HepG2 (cell line): ENCODE measurements around the gene TNS1. TPM values are rescaled to one million over a fixed set of nuclear protein-coding genes. Genes with fewer than 3 reads are reported as not detected.

Source experiments
- ATAC-seq: fragments of 200-7000 bp; cut with Tn5 transposase; 3 replicates; pipeline ENCODE4 v1.9.1; 2020; ENCODE audit warnings: mild to moderate bottlenecking, moderate library complexity
- BruUV-seq: library from RNA; stranded (reverse); fragments of 400-500 nt; replicated peaks from 2 replicates; lab custom pipeline; 2021; lab: Mats Ljungman, UMichigan
- CTCF ChIA-PET: fragments of 300-600 bp; formaldehyde crosslinking; extraction: SDS; loops from one replicate; lab custom pipeline; 2021; ENCODE audit warnings: low total read pairs, inconsistent platforms, low intra/inter-chr PET ratio; lab: Yijun Ruan, JAX
- POLR2A ChIA-PET: fragments of 350-600 bp; sonication (Branson Sonifier 250); formaldehyde crosslinking; loops from one replicate; lab custom pipeline; 2020; ENCODE audit warnings: antibody characterized with exemption, inconsistent platforms; lab: Yijun Ruan, JAX
- DNase-seq: peaks from one replicate; pipeline ENCODE4 v3.0.0-alpha.2; 2015; ENCODE audit warnings: low spot score
- FAIRE-seq: peaks from 3 replicates; lab custom pipeline; 2011; peaks lifted over from hg19 to GRCh38; lab: Jason Lieb, UNC
- H2AFZ ChIP-seq: one replicate; pipeline ENCODE4 v1.6.1; 2011; ENCODE audit warnings: low read length, inconsistent platforms
- H3K27ac ChIP-seq: fragments of 300-600 bp; 3 replicates; pipeline ENCODE4 v1.8.0; 2011; ENCODE audit warnings: mixed run types, mild to moderate bottlenecking, mixed read lengths, low read length, inconsistent platforms; ENCODE audit not compliant: insufficient read depth; ENCODE audit errors: extremely low read length
- H3K27me3 ChIP-seq, 2 experiments: fragments of 200-600 bp in 1 of 2; 2 replicates in 1 of 2; 3 replicates in 1 of 2; pipeline versions ENCODE4 v1.6.0 to v1.8.0; 2011; ENCODE audit warnings: low read length in 2 of 2, mild to moderate bottlenecking in 2 of 2, moderate library complexity in 2 of 2, inconsistent platforms in 1 of 2; ENCODE audit not compliant: insufficient read depth in 2 of 2, control insufficient read depth in 1 of 2
- H3K36me3 ChIP-seq, 2 experiments: fragments of 200-600 bp in 1 of 2; replicated peaks in 1 of 2; 2 replicates in 1 of 2; 3 replicates in 1 of 2; pipeline versions ENCODE4 v1.5.1 to v1.8.0; 2011; ENCODE audit warnings: low read length in 2 of 2, inconsistent platforms in 1 of 2; ENCODE audit not compliant: insufficient read depth in 2 of 2, control insufficient read depth in 1 of 2
- H3K4me1 ChIP-seq: 2 replicates; pipeline ENCODE4 v1.5.1; 2012; ENCODE audit warnings: low read length, inconsistent platforms; ENCODE audit not compliant: insufficient read depth
- H3K4me2 ChIP-seq: 2 replicates; pipeline ENCODE4 v1.6.0; 2011; ENCODE audit warnings: low read depth, low read length, inconsistent platforms
- H3K4me3 ChIP-seq, 3 experiments: fragments of 200-600 bp in 1 of 3; sonication (generic), shearing (Covaris generic) in 1 of 3; replicated peaks in 1 of 3; 2 replicates each; pipeline ENCODE4 v1.5.1; 2011 to 2016; ENCODE audit warnings: low read length in 3 of 3, inconsistent platforms in 2 of 3, low read depth in 2 of 3, mild to moderate bottlenecking in 2 of 3, control low read depth in 1 of 3, mixed read lengths in 1 of 3; ENCODE audit not compliant: insufficient read depth in 1 of 3
- H3K79me2 ChIP-seq: one replicate; pipeline ENCODE4 v1.6.1; 2011; ENCODE audit warnings: low read length, inconsistent platforms; ENCODE audit not compliant: insufficient read depth
- H3K9ac ChIP-seq: 2 replicates; pipeline ENCODE4 v1.6.0; 2011; ENCODE audit warnings: mild to moderate bottlenecking, low read depth, low read length, inconsistent platforms; ENCODE audit not compliant: insufficient read depth
- H3K9me3 ChIP-seq: 2 replicates; pipeline ENCODE4 v1.5.1; 2012; ENCODE audit warnings: mild to moderate bottlenecking, low read length
- H4K20me1 ChIP-seq: 2 replicates; pipeline ENCODE4 v1.6.0; 2011; ENCODE audit warnings: inconsistent platforms, mild to moderate bottlenecking, low read length, moderate library complexity; ENCODE audit not compliant: insufficient read depth
- ARNT ChIP-seq: fragments of 450-650 bp; IDR thresholded peaks from 2 replicates; pipeline ENCODE4 v1.6.1; 2017
- FOXP4 ChIP-seq: sonication (generic); formaldehyde crosslinking; IDR thresholded peaks from 2 replicates; pipeline ENCODE4 v1.4.0; 2020; ENCODE audit warnings: missing genetic modification reagents
- HOXA5 ChIP-seq: sonication (generic); formaldehyde crosslinking; IDR thresholded peaks from 2 replicates; pipeline ENCODE4 v1.4.0; 2020; ENCODE audit warnings: missing genetic modification reagents
- KAT8 ChIP-seq: IDR thresholded peaks from 2 replicates; pipeline ENCODE4 v1.6.1; 2016; ENCODE audit warnings: missing genetic modification reagents, missing compliant biosample characterization
- MAFF ChIP-seq: IDR thresholded peaks from 2 replicates; pipeline ENCODE4 v1.6.1; 2011; ENCODE audit warnings: low read depth, low read length, improper control_type of control experiment
- MAFK ChIP-seq, 2 experiments: IDR thresholded peaks in 1 of 2; conservative IDR thresholded peaks in 1 of 2; 2 replicates each; pipeline ENCODE4 v1.6.1; 2011; ENCODE audit warnings: improper control_type of control experiment in 2 of 2, low read length in 2 of 2
- NFYB ChIP-seq: sonication (generic); formaldehyde crosslinking; IDR thresholded peaks from 2 replicates; pipeline ENCODE4 v1.4.0; 2020; ENCODE audit warnings: missing genetic modification reagents
- TARDBP ChIP-seq: sonication (generic); formaldehyde crosslinking; IDR thresholded peaks from 2 replicates; pipeline ENCODE4 v1.8.0; 2022; ENCODE audit warnings: mild to moderate bottlenecking, missing genetic modification reagents
- ZKSCAN1 ChIP-seq: fragments of 150-350 bp; IDR thresholded peaks from 2 replicates; pipeline ENCODE4 v1.6.1; 2014; ENCODE audit warnings: low read length
- ZMYM3 ChIP-seq: sonication (generic); formaldehyde crosslinking; IDR thresholded peaks from 2 replicates; pipeline ENCODE4 v1.5.1; 2020; ENCODE audit warnings: mild to moderate bottlenecking, missing genetic modification reagents
- ZNF629 ChIP-seq: sonication (generic); formaldehyde crosslinking; conservative IDR thresholded peaks from 2 replicates; pipeline ENCODE4 v1.5.0; 2020; ENCODE audit warnings: missing genetic modification reagents
- ZNF720 ChIP-seq: sonication (generic); formaldehyde crosslinking; IDR thresholded peaks from 2 replicates; pipeline ENCODE4 v1.4.0; 2020; ENCODE audit warnings: missing genetic modification reagents
- ZNF749 ChIP-seq: sonication (generic); formaldehyde crosslinking; IDR thresholded peaks from 2 replicates; pipeline ENCODE4 v1.8.0; 2022; ENCODE audit warnings: mild to moderate bottlenecking, missing genetic modification reagents, moderate library complexity, borderline replicate concordance
- ZNF777 ChIP-seq: sonication (generic); formaldehyde crosslinking; IDR thresholded peaks from 2 replicates; pipeline ENCODE4 v1.4.0; 2020; ENCODE audit warnings: missing genetic modification reagents
- whole genome bisulfite sequencing: methylation state at CpG from one replicate; pipeline ENCODE4 v1.1.6; 2017; ENCODE audit warnings: low lambda C conversion rate; 5-methylcytosine and 5-hydroxymethylcytosine counted together
- in situ Hi-C: cut with HindIII; loops from 2 replicates; pipeline ENCODE4 v1.10.0; 2017; ENCODE audit warnings: low pct_unique_long_range_greater_than_20kb; ENCODE audit not compliant: extremely low pct_ligation_motif_present
- intact Hi-C: fragments of 100-400 bp; cut with micrococcal nuclease; formaldehyde crosslinking; loops from one replicate; pipeline ENCODE4 v1.10.0; 2022; ENCODE audit not compliant: unreplicated experiment
- polyA plus RNA-seq, 8 experiments: library from polyadenylated mRNA; depleted of rRNA in 3 of 8; stranded (reverse) in 7 of 8; unstranded in 1 of 8; fragments of >200 nt; fragmentation: Illumina TruSeq in 4 of 8; extraction: Trizol in 4 of 8; gene quantifications; 2 replicates each; pipeline versions ENCODE4 v1.2.1 to v1.2.3, GENCODE V29; 2011 to 2016; ENCODE audit warnings: low read depth in 4 of 8, missing spikeins in 1 of 8, mixed read lengths in 1 of 8; ENCODE audit not compliant: insufficient read depth in 1 of 8
- total RNA-seq, 5 experiments: library from RNA; depleted of rRNA; stranded (reverse); fragments of >200 nt; fragmentation: Illumina TruSeq; extraction: Trizol; gene quantifications; 2 replicates each; pipeline ENCODE4 v1.2.3, GENCODE V29; 2016; ENCODE audit warnings: low read depth in 1 of 5
- TF ChIP-seq, protein P1 (sequence below): sonication (generic); formaldehyde crosslinking; IDR thresholded peaks from 2 replicates; pipeline ENCODE4 v1.8.1; 2023; ENCODE audit warnings: mild to moderate bottlenecking, missing genetic modification reagents, borderline replicate concordance
- TF ChIP-seq, protein P2 (sequence below), 2 experiments: fragments of 450-650 bp in 1 of 2; sonication (generic) in 1 of 2; formaldehyde crosslinking; IDR thresholded peaks; 2 replicates each; pipeline versions ENCODE4 v1.5.0 to v1.8.0; 2020 to 2022; ENCODE audit warnings: mild to moderate bottlenecking in 1 of 2, missing genetic modification reagents in 1 of 2

The TNS1 gene
- total and polyA plus RNA-seq, 2 of the 13 experiments (the other 11 are each of a cell fraction or from before 2014, with no cell fraction given): 1.9 to 118 TPM

DNA sequence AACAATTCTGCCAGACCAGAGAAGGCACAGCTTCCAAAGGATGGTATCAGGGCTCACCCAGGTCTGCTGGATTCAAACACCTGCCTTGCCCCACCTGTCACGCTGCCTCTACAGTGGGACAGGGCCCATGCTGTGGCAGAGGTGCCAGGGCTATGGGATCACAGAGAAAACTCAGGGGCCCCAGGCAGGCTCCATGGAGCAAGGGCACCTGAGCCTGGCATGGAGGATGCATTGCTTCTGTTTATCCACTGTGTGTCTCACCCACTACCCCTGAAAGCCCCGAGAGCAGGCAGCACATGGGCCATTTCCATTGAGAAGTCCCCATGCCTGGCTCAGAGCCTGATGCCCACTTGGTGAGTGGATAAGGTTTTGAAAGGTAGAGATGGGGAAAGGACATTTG is 76.0 kb downstream of the TNS1 start (continued):
- TF ChIP-seq, protein P1, sequence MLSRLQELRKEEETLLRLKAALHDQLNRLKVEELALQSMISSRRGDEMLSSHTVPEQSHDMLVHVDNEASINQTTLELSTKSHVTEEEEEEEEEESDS (CRISPR knock-in tag): no peak
- TF ChIP-seq KAT8 (CRISPR knock-in tag): no peak

DNA sequence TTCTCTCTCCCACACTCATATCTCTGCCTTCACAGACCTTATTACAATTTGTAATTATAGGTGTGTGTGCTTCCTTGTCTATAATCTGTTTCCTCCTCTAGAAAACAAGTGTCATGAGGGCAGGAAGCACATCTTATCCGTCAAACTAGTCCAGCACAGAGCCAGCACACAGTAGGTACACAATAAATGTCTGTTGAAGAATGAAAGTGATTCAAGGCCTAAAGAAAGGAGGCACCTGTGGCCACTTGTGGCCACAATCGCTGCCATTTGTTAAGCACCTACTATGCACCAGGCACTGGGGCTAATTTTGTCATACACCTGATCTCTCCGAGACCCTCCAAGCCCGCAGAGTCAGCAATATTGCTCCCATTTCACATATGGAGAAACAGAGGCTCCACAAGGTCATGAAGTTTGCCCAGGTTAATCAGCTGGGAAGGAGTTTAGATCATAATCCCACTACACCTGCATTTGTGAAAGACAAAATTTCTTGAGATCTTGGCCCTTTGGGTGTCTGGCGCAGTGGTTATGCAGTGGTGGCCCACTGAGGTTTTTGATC is 78.4 kb downstream of the TNS1 start:
- TF ChIP-seq ZNF777 (CRISPR knock-in tag) (no peak), MAFK (conservative IDR thresholded peaks at IDR 0.05 in 1 of 2, IDR thresholded peaks at IDR 0.05 in 1 of 2; ENCODE audit: low read length in 2 of 2) (peak; percentile 76 to 77), ZKSCAN1 (peak; percentile 94), MAFF (peak; percentile 48; the same call in 1 of the 2 replicates), ZNF749 (CRISPR knock-in tag) (no peak), ZNF720 (no peak), HOXA5 (CRISPR knock-in tag) (no peak), ZMYM3 (no peak), FOXP4 (CRISPR knock-in tag) (no peak), TARDBP (CRISPR knock-in tag) (no peak), NFYB (CRISPR knock-in tag) (no peak), ZNF629 (CRISPR knock-in tag) (peak; percentile 63), ARNT (no peak)
- TF ChIP-seq, protein P2, sequence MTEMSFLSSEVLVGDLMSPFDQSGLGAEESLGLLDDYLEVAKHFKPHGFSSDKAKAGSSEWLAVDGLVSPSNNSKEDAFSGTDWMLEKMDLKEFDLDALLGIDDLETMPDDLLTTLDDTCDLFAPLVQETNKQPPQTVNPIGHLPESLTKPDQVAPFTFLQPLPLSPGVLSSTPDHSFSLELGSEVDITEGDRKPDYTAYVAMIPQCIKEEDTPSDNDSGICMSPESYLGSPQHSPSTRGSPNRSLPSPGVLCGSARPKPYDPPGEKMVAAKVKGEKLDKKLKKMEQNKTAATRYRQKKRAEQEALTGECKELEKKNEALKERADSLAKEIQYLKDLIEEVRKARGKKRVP (CRISPR knock-in tag; IDR thresholded peaks at IDR 0.05): no peak

More for the DNA sequence above, 78.4 kb downstream of the TNS1 start:
- Histone ChIP-seq H3K27ac (no peak overlapping the region), H3K27me3 (no peaks in the 10 kb centered on the region), H4K20me1 (peaks cover 10% of the 10 kb centered on the region; the same call in 1 of the 2 replicates), H3K79me2 (no peaks in the 10 kb centered on the region), H3K4me1 (peaks cover 55% of the 10 kb centered on the region), H3K4me3 (no peak overlapping the region), H3K9ac (no peak overlapping the region), H2AFZ (no peak overlapping the region), H3K36me3 (0 out of 5 replicates have a peak, but pooled peaks cover 0 to under 1% of the 10 kb centered on the region in 2 experiments), H3K4me2 (no peak overlapping the region), H3K9me3 (no peaks in the 10 kb centered on the region)
- in situ Hi-C loops: no loop called here
- DNase-seq (no peak), FAIRE-seq (no peak), ATAC-seq (no peak)
- CTCF ChIA-PET: no interaction called here
- no TSS peak for BruUV-seq
- POLR2A ChIA-PET: interaction anchor here (0.7 kb wide), 1 partner anchor 160 kb away, joined by 3 read pairs; no protein-coding TSS in a partner anchor
- WGBS: 67% methylated on average over 5 of the region's 5 CpGs
- intact Hi-C loops: no loop called here
